NCI-H2227 (cell line): Measurements from ENCODE around the gene CALN1.

Source experiments
- DNase-seq: peaks from one replicate; lab custom pipeline; 2025; ENCODE audit not compliant: unreplicated experiment; lab: John Stamatoyannopoulos, UW

CALN1 gene

GRCh38 chr7:72326811-72327210 is 85.3 kb downstream of the CALN1 start:
- no peak for DNase-seq

GRCh38 chr7:72326365-72326764 is 85.8 kb downstream of the CALN1 start:
- DNase-seq: no peak

- DNase-seq: no peak
These were observed 86.6 kb downstream of the CALN1 start for GRCh38 chr7:72325561-72325960.

DNA sequence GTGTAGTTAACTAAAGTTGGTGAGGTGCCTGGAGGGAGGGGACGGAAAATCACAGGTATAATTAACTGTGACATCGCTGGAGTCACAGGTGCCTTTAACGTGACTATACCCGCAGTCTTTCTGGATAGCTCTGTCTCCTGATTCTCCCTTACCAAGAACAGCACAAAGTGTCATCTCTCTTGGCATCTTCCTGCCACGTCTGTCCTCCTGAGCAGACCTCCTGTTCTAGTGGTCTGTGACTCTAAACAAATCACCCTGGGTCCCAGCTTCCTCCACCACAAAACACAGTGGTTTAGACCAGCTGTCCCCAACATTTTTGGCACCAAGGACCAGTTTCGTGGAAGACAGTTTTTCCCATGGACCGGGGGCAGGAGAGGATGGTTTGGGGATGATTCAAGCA is 90.5 kb downstream of the CALN1 start:
- DNase-seq: no peak

GRCh38 chr7:72321081-72321480 is 91.1 kb downstream of the CALN1 start:
- no peak for DNase-seq

DNA sequence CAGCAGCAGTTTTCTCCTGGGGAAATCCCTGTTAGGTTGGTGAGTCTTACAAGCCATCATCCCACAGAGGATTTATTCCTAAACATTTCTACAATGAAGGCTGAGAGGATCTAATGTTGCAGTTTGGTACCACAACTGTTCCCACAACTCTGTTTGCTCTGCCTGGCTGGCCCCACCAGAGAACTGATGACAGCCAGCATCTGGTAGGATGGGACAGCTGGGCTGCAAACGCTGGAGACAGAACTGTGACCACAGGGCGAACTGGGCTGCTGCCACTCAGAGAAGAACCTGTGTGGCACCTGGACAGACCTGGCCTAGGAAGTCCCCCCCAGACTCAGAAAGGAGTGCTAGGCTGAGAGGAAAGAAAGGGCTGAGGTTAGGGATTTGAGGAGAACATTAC is 94.8 kb downstream of the CALN1 start:
- no peak for DNase-seq

- DNase-seq: no peak
These were observed 96.0 kb downstream of the CALN1 start for GRCh38 chr7:72316148-72316547.

DNA sequence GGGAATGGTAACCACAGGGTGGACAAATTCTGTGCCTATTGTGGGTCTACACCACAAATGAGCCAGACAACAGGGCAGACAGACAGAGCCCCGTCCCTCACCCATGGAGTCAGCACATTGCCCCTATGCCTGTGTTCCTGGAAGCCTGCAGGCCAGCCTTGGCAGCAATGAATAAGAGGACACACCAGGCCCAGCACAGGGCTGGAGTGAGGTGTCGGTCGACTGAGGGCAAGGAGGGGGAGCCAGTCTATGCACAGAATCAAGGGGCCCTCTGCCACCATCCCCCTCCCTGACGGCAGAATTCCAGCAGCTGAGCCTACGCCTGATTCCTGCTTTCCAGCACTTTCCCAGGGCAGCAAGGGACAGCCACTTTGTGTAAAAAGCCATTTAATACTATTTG is 98.2 kb downstream of the CALN1 start:
- no peak for DNase-seq

DNA sequence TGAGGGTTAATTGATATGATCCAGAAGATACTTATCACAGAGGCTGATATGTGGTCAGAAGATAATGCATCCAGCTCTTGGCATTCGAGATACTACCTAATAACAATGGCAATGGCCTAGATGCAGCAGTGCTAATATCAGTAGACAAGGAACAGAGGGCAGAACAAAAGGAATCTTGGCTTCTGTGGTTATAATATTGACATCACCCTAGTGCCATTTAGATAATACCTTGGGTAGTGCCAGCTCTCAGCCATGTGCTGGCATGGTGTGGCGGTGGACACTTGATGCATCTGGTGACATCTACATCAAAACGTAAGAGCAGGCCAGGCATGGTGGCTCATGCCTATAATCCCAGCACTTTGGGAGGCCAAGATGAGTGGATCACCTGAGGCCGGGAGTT is 101.8 kb downstream of the CALN1 start:
- no peak for DNase-seq

DNA sequence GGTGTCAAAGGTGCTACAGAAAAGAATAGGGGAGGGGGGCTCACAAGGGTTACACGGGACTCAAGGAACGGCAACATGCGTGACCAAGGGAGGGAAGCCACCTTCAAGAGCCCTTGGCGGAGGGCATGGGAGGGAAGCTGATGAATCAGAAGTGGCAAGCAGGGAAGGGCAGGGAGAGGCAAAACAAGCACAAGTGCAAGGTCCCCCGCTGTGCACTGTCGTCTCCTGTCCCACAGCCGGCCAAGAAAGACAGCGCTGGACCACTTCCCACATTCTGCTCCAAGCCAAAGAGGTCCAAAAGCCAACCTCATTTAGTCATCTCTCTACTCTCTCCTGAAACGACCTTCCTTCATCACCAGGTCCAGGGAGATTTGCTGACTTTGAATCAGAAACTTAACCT is 102.7 kb downstream of the CALN1 start:
- no peak for DNase-seq

- DNase-seq: no peak
These were observed 103.2 kb downstream of the CALN1 start for GRCh38 chr7:72308986-72309385.

DNA sequence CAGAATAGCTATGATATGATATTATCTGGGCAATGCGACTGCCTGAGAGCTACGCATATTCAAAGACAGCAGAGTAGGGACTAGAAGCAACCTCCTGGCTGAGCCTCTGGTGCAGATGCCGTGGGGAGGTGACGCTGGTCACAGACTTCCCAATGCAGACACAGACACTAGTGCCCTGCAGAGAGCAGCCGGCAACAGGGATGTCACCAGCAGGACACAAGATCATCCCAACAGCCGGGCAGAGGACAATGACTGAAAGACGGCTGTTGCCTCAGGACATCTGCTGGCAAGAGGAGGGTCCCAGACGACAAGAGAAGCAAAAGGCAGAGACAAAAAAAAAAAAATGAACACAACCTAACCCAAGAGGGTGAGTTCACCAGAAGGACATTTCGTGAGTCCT is 104.6 kb downstream of the CALN1 start:
- DNase-seq: no peak

DNA sequence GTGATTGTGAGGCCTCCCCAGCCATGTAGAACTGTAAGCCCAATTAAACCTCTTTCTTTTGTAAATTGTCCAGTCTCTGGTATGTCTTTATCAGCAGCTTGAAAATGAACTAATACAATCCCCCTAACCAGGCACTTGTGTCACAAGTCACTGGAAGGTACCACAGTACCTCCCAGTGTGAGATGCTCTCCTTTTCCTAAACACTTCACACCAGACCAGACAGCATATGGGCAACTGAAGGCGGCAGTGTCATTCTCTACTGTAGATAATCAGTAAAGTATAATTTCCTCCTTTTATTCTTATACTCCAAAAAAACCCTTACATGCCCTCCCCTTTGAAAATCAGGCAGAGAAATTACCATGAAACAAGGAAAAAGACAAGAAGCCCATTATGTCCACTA is 113.2 kb downstream of the CALN1 start:
- DNase-seq: no peak

DNA sequence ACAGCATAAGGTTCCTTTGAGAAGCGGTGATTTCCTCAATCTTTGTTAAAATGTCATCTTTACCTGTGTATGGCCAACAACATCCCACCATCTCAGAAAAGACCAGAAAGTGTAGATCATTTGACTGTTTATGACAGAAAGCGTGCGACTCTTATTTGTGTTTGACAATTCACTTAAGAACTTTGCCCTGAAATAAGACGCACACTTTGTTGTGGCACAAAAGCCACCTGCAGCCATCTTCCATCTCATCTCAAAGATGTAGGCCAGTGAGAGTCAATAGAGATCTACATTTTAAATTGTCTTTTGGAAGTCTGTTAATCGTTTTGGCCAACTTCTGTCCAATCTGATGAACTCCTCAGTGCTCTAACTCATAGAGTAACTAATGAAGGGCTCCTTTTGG is 114.0 kb downstream of the CALN1 start:
- DNase-seq: no peak

- DNase-seq: no peak
These were observed 114.5 kb downstream of the CALN1 start for GRCh38 chr7:72297636-72298035.

DNA sequence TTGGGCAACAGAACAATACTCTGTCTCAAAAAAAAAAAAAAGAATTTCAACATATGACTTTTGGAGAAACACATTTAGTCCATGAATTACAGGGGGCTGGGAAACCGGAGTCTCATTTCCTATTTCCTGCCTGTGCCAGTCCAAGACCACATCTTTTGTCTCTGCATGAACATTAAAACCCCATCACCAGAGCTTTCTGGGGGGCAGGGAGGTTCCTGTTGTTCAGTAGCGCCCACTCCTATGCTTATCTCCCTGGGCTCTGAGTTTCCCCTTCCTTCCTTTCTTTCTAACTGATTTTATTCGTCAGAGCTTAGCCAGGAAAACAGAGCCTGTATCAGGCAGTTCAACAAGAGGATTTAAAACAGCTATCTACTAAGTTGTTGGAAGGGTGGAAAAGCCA is 119.3 kb downstream of the CALN1 start:
- DNase-seq: no peak

GRCh38 chr7:72292118-72292517 is 120.0 kb downstream of the CALN1 start:
- no peak for DNase-seq

- DNase-seq: no peak
These were observed 125.6 kb downstream of the CALN1 start for GRCh38 chr7:72286519-72286918.

DNA sequence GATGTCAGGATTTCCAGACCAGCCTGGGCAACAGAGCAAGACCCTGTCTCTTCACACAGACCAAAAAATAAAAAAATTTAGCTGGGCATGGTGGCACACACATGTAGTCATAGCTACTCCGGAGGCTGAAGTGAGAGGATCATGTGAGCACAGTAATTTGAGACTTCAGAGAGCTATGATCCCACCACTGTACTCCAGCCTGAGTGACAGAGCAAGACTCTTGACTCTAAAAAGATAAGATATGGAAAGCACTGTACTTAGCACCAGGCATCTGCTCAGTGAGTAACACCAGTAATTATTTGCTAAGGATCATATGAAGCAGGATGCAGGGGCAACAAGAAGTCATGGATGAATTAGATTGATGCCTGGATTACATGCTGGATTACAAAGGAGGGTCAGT is 128.8 kb downstream of the CALN1 start:
- DNase-seq: no peak

DNA sequence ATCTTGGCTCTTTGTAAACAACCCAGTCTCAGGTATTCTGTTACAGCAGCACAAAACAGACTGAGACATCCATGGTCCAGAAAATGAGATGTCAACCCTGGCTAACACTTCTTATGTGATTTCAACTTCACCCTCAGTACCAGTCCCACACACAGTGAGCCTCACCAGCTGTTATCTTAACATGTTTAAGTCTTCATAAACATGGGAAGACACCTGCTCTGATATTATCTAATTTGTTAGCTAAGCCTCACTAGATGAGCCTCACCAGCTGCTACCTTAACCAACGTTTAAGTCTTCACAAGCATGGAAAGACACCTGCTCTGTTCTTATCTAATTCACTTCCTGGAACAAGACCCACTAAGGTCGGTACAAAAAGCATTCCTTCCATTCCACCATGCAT is 130.8 kb downstream of the CALN1 start:
- no peak for DNase-seq

- DNase-seq: no peak
These were observed 132.9 kb downstream of the CALN1 start for GRCh38 chr7:72279203-72279602.

DNA sequence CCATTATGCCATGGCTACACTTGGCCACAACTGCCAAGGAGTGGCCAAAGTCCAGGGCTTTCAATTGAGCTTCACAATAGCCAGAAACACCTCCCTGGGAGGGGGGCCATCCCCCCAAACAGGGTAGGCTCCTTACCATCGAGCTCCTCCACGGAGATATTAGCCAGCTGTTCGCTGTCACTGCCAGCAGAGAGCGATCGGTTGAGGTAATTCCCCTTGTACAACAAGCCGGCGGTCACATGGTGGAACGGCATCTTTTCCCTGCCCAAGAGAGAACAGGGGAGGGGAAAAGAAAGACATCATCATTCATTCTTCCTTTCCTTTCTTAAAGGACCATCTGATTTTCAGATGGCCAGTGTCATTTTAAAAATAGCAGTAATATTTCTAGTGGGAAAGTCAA is 133.6 kb downstream of the CALN1 start:
- DNase-seq: no peak

DNA sequence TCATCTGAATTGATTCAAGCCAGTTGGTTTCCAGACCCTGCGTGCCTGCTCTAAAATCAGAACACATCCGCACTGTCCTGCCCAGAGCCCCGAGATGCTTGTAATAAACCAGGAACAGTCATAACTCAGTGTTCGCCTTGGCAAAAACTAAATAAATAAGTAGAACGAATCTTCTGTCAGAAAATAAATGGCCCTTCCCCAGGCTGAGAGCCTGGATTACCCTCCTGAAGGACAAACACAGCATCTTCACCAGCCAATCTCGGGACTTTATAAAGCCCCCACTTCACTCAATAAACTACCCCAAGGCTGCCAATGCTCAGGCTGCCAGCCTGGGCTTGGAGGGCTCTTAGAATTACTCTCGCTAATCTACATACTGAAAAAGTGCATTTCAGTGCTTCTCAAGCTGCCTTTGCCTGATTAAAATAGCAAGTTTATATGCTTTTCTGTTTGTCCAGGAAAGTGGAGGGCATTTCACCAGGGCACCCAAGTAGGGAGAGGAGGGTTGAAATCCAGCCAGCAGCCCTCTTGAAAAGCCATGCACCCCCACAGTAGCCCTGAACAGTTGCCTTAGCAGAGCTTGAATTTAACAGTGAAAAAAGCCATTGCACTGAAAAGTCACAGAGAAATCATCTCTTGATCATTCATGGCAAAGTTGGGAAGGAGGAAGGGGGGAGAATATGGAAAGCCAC is 136.6 kb downstream of the CALN1 start:
- no peak for DNase-seq

GRCh38 chr7:72272479-72272878 is 139.7 kb downstream of the CALN1 start:
- no peak for DNase-seq
